Activated naive CD8-positive, alpha-beta T cell treated with anti-CD3 and anti-CD28 coated beads, Interleukin-2, amount 10 ng/mL, durations not matched to agents 7 days and 5 days (primary cell): ENCODE measurements around the gene NUP85. TPM values are rescaled to one million over a fixed set of nuclear protein-coding genes. Genes with fewer than 3 reads are reported as not detected.
"Not testable (repeated sequence)": the region's sequence is repeated elsewhere in the genome, so short reads cannot be mapped to it uniquely, and the experiment has no call there.

Source experiments
- ATAC-seq: fragments of 150-1000 bp; cut with Tn5 transposase; one replicate; pipeline ENCODE4 v1.10.0; 2021; ENCODE audit warnings: low read depth, moderate library complexity
- POLR2A ChIA-PET: fragments of 350-600 bp; sonication (Branson Sonifier 250); formaldehyde crosslinking; loops from one replicate; lab custom pipeline; 2021; ENCODE audit warnings: antibody characterized with exemption; lab: Charles Lee
- DNase-seq: peaks from one replicate; pipeline ENCODE4 v3.0.0; 2021
- H3K27ac Mint-ChIP-seq: one replicate; pipeline ENCODE4 v1.8.0; 2022; ENCODE audit warnings: mild to moderate bottlenecking, mixed read lengths
- H3K27me3 Mint-ChIP-seq: one replicate; pipeline ENCODE4 v1.8.0; 2022; ENCODE audit warnings: mild to moderate bottlenecking, moderate library complexity, mixed read lengths
- H3K36me3 Mint-ChIP-seq: one replicate; pipeline ENCODE4 v1.8.0; 2021; ENCODE audit warnings: mild to moderate bottlenecking, mixed read lengths
- H3K4me1 Mint-ChIP-seq: one replicate; pipeline ENCODE4 v1.8.0; 2021; ENCODE audit warnings: mixed read lengths
- H3K4me3 Mint-ChIP-seq: one replicate; pipeline ENCODE4 v1.8.0; 2022; ENCODE audit warnings: mild to moderate bottlenecking, moderate library complexity, mixed read lengths
- H3K9me3 Mint-ChIP-seq: one replicate; pipeline ENCODE4 v1.8.0; 2021; ENCODE audit warnings: mixed read lengths
- total RNA-seq, 2 experiments: library from RNA; stranded (reverse); gene quantifications; one replicate each; pipeline ENCODE4 v1.2.3, GENCODE V29; 2021

NUP85 gene, protein sequence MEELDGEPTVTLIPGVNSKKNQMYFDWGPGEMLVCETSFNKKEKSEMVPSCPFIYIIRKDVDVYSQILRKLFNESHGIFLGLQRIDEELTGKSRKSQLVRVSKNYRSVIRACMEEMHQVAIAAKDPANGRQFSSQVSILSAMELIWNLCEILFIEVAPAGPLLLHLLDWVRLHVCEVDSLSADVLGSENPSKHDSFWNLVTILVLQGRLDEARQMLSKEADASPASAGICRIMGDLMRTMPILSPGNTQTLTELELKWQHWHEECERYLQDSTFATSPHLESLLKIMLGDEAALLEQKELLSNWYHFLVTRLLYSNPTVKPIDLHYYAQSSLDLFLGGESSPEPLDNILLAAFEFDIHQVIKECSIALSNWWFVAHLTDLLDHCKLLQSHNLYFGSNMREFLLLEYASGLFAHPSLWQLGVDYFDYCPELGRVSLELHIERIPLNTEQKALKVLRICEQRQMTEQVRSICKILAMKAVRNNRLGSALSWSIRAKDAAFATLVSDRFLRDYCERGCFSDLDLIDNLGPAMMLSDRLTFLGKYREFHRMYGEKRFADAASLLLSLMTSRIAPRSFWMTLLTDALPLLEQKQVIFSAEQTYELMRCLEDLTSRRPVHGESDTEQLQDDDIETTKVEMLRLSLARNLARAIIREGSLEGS
- 100 to 1,000 TPM; 154 to 167 TPM for total RNA-seq

DNA sequence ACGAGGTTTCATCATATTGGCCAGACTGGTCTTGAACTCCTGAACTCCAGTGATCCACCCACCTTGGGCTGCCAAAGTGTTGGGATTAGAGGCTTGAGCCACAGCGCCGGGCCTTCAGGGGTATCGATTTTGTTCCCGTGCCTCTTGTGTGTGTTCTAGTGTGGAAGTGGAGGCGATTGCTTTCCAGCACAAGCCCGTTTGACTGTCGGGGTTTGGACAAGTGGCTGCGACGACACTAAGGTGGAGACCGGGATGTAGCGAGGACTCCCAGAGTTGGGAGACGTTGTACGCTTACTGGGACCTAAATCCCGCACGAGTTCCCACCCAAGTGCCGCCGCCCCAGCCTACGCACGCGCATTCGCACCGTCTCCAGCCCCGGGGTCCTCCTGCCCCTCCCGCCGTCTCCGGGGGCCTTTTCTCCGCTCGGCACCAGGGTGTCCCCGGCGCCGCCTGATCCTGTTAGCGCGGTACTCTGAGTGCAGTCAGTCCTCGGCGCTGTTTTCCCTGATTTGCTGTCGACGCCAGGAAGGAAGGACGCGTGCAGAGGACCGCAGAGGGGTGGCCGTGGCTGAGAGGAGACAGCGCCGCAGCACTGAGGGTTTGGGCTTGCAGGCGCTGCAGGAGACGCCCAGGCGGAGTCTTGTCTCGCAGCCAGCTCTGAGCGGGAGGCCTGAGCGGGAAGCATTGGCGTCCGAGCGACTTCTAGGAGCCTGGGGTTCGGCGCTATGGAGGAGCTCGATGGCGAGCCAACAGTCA, at the start of gene NUP85:
NUP85 (plus strand) TSS at position 643 of the 756 bp plus-strand sequence; CDS start at position 726, 83 bp downstream.
- no peaks in the 10 kb centered on the region for H3K9me3 Mint-ChIP-seq
- peak within 1 kb of the TSS; percentile 98 for H3K27ac Mint-ChIP-seq
- H3K27me3 Mint-ChIP-seq: no peaks in the 10 kb centered on the region
- H3K36me3 Mint-ChIP-seq: peaks cover 5% of the 10 kb centered on the region
- DNase-seq (peak; percentile 95), ATAC-seq (peak; percentile 87)
- H3K4me3 Mint-ChIP-seq: peak within 1 kb of the TSS; percentile 92
- POLR2A ChIA-PET: interaction anchor here (0.5 to 3.3 kb wide), 13 partner anchors 8 to 251 kb away, joined by 3 to 12 read pairs (median 4); partner anchors contain the start of genes ARMC7, GGA3, MIF4GD and MRPL58
- peaks cover 18% of the 10 kb centered on the region for H3K4me1 Mint-ChIP-seq

DNA sequence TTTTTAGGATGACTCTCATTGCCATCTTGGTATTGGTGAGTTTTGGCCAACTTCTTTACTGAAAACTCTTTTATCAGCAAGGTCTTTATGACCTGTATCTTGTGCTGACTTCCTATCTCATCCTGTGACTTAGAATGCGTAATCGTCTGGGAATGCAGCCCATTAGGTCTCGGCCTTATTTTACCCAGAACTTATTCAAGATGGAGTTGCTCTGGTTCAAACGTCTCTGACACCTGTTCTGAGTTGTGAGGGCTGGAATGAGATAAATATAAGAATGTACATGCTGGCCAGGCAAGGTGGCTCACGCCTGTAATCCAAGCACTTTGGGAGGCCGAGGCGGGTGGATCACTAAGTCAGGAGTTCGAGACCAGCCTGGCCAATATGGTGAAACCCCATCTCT, 47.0 kb upstream of the NUP85 start:
- POLR2A ChIA-PET: interaction anchor here (0.7 kb wide), 1 partner anchor 42 kb away, joined by 9 read pairs; no protein-coding TSS in a partner anchor
- not testable (repeated sequence) for H3K27ac Mint-ChIP-seq, DNase-seq, H3K4me3 Mint-ChIP-seq, H3K27me3 Mint-ChIP-seq, ATAC-seq, H3K9me3 Mint-ChIP-seq
- peaks cover 12% of the 10 kb centered on the region for H3K36me3 Mint-ChIP-seq
- H3K4me1 Mint-ChIP-seq: peaks cover 14% of the 10 kb centered on the region

DNA sequence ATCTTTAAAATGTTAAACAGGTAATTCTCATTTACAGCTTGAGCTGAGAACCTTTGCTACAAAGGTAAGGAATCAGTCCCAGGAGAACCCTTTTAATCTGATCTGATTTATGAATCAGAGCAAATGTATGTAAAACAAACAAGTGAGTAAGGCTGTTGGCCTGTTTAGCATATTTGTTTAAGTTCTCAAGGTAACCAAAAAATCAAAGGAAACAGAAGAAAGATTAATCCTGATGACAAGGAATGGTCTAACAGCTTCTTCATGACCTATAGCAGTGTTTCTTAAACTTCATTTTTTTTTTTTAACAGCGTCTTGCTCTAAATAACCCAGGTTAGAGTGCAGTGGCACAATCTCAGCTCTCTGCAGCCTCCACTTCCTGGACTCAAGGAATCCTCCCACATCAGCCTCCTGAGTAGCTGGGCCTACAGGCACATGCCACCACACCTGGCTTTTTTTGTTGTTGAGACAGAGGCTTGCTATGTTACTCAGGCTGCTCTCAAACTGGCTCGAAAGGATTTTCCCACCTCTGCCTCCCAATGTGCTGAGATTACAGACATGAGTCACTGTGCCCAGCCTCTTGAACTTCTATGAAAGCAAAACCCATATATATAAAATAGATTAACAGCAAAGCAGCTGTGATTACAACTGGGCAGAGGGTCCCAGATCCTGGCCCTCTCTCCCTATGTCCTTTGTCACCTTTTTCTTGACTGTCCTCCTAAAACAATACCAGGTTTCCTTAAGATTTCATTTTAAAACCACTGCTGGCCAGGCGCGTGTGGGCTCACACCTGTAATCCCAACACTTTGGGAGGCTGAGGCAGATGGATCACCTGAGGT, 46.1 kb upstream of the NUP85 start:
- H3K36me3 Mint-ChIP-seq: peaks cover 12% of the 10 kb centered on the region
- H3K27ac Mint-ChIP-seq: no peak overlapping the region
- no peaks in the 10 kb centered on the region for H3K9me3 Mint-ChIP-seq
- ATAC-seq (no peak), DNase-seq (peak; percentile 5)
- POLR2A ChIA-PET: no interaction called here
- H3K27me3 Mint-ChIP-seq: no peaks in the 10 kb centered on the region
- peaks cover 14% of the 10 kb centered on the region for H3K4me1 Mint-ChIP-seq
- H3K4me3 Mint-ChIP-seq: no peak overlapping the region

DNA sequence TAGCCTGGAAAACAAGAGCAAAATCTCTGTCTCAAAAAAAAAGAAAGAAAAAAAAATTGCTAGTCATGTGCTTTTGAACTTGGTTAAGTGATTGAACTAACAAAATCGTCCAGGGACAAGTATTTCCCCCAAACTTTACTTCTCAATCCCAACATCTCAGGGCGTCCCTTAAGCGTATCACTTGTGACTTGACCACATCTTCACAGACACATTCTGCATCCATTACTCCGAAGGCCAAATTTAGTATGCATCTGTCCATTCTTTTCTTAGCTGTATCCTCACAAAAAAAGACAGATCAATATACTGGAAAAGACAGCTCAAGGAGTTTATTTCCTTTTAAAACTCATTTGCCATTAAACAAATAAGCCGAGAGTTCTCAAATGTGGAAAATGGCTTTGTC, 45.3 kb upstream of the NUP85 start:
- DNase-seq (no peak), ATAC-seq (no peak)
- Mint-ChIP-seq H3K27me3 (no peaks in the 10 kb centered on the region), H3K36me3 (peaks cover 12% of the 10 kb centered on the region), H3K27ac (no peak overlapping the region), H3K4me1 (peaks cover 8% of the 10 kb centered on the region), H3K9me3 (no peaks in the 10 kb centered on the region), H3K4me3 (no peak overlapping the region)
- POLR2A ChIA-PET: no interaction called here

DNA sequence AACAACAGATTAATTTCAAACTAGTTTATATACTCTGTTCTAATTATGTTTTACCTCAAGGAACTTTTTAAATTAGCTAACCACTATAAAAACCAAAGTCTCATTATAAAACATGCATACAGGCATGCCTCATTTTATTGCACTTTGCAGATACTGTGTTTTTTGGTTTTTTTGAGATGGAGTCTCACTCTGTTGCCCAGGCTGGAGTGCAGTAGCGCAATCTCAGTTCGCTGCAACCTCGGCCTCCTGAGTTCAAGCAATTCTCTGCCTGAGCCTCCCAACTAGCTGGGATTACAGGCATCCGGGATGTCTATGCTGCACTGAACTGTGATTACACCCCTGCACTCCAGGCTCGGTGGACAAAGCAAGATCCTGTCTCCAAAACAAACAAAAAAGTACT, 42.4 kb upstream of the NUP85 start:
- ATAC-seq: no peak
- Mint-ChIP-seq H3K27ac (no peak overlapping the region), H3K36me3 (peaks cover 11% of the 10 kb centered on the region), H3K27me3 (no peaks in the 10 kb centered on the region), H3K4me1 (peaks cover 3% of the 10 kb centered on the region), H3K9me3 (no peaks in the 10 kb centered on the region), H3K4me3 (no peak overlapping the region)
- DNase-seq: peak; percentile 14
- POLR2A ChIA-PET: interaction anchor here (0.7 to 0.9 kb wide), 2 partner anchors 9 to 19 kb away, joined by 3 to 4 read pairs; partner anchors contain the start of gene JPT1

DNA sequence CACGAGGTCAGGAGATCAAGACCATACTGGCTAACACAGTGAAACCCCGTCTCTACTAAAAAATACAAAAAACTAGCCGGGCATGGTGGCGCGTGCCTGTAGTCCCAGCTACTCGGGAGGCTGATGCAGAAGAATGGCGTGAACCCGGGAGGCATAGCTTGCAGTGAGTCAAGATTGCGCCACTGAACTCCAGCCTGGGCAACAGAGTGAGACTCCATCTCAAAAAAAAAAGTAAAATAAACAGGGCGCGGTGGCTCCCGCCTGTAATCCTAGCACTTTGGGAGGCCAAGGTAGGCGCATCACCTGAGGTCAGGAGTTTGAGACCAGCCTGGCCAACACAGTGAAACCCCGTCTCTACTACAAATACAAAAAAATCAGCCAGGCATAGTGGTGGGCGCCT, 40.9 kb upstream of the NUP85 start:
- H3K27ac Mint-ChIP-seq, H3K36me3 Mint-ChIP-seq, H3K9me3 Mint-ChIP-seq, H3K27me3 Mint-ChIP-seq, ATAC-seq, H3K4me1 Mint-ChIP-seq, DNase-seq, H3K4me3 Mint-ChIP-seq, POLR2A ChIA-PET: not testable (repeated sequence)

DNA sequence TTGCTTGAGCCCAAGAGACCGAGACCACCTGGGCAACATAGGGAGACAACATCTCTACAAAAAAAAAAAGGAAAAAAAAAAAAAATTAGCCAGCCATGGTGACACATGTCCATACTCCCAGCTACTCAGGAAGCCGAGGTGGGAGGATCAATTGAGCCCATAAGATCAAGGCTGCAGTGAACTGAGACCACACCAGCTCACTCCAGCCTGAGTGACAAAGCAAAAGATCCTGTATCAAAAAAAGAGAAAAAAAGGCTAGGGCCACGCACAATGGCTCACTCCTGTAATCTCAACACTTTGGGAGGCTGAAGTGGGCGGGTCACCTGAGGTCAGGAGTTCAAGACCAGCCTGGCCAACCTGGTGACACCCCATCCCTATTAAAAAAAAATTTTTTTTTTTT, 36.5 kb upstream of the NUP85 start:
- ATAC-seq (no peak), DNase-seq (no peak)
- POLR2A ChIA-PET: no interaction called here
- peaks cover 15% of the 10 kb centered on the region for H3K4me1 Mint-ChIP-seq
- H3K9me3 Mint-ChIP-seq: no peaks in the 10 kb centered on the region
- H3K27ac Mint-ChIP-seq: no peak overlapping the region
- H3K36me3 Mint-ChIP-seq: peaks cover 16% of the 10 kb centered on the region
- no peaks in the 10 kb centered on the region for H3K27me3 Mint-ChIP-seq
- no peak overlapping the region for H3K4me3 Mint-ChIP-seq

DNA sequence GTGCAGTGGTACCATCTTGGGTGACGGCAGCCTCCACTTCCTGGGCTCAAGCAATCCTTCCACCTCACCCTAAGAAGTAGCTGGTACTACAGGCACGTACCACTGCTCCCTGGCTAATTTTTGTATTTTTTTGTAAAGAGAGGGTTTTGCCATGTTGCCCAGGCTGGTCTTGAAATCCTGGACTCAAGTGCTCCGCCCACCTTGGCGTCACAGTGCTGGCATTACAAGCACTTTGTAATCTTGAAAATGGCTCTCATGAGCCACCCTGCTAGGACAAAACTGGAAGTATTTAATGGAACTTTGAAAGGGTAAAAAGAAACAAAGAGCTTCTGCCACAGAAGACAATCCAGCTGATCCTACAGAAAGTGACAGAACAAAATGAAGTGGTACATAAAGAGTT, 32.0 kb upstream of the NUP85 start:
- DNase-seq: no peak
- Mint-ChIP-seq H3K9me3 (no peaks in the 10 kb centered on the region), H3K4me3 (no peak overlapping the region), H3K4me1 (peaks cover 19% of the 10 kb centered on the region), H3K36me3 (peaks cover 16% of the 10 kb centered on the region), H3K27ac (peak overlapping the region; percentile 48), H3K27me3 (no peaks in the 10 kb centered on the region)
- ATAC-seq: no peak
- POLR2A ChIA-PET: interaction anchor here (3.2 kb wide), 1 partner anchor 59 kb away, joined by 24 read pairs; no protein-coding TSS in a partner anchor

DNA sequence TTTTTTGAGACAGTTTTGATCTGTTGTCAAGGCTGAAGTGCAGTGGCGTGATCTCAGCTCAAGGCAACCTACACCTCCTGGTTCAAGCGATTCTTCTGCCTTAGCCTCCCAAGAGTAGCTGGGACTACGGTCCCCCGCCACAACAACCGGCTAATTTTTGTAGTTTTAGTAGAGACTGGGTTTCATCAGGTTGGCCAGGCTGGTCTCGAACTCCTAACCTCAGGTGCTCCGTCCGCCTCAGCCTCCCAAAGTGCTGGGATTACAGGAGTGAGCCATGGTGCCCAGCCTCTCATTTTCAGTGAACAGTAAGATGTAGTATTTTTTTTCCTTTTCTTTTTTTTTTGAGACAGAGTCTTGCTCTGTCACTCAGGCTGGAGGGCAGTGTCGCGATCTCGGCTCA, 30.5 kb upstream of the NUP85 start:
- no peaks in the 10 kb centered on the region for H3K27me3 Mint-ChIP-seq
- H3K27ac Mint-ChIP-seq: no peak overlapping the region
- POLR2A ChIA-PET: interaction anchor here (0.6 to 0.8 kb wide), 2 partner anchors 8 to 19 kb away, joined by 3 to 6 read pairs; partner anchors contain the start of gene SUMO2
- no peak for DNase-seq
- no peak for ATAC-seq
- no peak overlapping the region for H3K4me3 Mint-ChIP-seq
- H3K36me3 Mint-ChIP-seq: peaks cover 22% of the 10 kb centered on the region
- peaks cover 23% of the 10 kb centered on the region for H3K4me1 Mint-ChIP-seq
- no peaks in the 10 kb centered on the region for H3K9me3 Mint-ChIP-seq

DNA sequence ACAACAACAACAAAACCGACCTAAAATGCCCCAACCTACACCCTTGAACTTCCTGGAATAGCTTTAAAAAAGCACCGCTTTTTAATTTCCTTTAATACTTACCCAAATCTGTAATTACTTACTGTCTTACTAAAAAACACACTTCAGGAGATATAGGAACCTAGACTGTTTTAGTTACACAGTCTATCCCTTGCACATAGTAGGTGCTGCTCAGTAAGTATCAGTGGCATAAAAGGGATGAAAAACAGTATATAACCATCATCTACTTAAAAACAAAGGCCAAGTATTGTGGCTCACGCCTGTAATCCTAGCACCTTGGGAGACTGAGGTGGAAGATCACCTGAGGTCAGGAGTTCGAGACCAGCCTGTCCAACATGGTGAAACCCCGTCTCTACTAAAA, 28.9 kb upstream of the NUP85 start:
- DNase-seq (no peak), ATAC-seq (no peak)
- no peaks in the 10 kb centered on the region for H3K27me3 Mint-ChIP-seq
- H3K4me3 Mint-ChIP-seq: no peak overlapping the region
- peaks cover 30% of the 10 kb centered on the region for H3K36me3 Mint-ChIP-seq
- POLR2A ChIA-PET: no interaction called here
- no peak overlapping the region for H3K27ac Mint-ChIP-seq
- no peaks in the 10 kb centered on the region for H3K9me3 Mint-ChIP-seq
- peaks cover 28% of the 10 kb centered on the region for H3K4me1 Mint-ChIP-seq

DNA sequence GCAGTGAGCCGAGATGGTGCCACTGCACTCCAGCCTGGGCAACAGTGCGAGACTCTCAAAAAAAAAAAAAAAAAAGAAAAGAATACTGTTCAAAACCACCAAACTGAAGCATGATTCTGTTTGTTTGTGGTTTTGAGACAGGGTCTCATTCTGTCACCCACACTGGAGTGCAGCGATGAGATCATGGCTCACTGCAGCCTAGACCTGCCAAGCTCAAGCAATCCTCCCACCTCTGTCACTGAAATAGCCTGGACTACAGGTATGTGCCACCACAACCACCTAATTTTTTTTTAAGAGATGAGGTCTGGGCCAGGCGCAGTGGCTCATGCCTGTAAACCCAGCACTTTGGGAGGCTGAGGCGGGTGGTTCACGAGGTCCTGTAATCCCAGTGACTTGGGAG, 27.0 kb upstream of the NUP85 start:
- no peak overlapping the region for H3K27ac Mint-ChIP-seq

DNA sequence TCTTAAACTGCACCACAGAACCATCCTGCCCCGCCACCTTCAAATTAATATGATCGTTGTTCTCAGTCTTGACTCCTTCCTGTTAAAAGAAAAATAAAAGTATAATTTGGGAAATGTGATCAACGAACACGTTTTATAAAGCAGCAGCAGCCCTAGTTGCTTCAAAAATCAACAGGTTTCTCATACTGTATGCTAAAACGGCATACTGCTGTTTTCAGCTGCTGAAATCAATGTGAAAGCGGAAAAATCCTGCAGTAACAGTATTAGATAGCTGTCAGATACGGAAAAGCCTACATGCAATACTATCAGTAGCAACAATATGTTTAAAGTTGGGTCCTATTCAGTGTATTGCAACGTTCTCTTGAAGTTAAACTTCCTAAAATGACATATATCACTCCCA, 24.4 kb upstream of the NUP85 start:
- no peak for ATAC-seq
- no peaks in the 10 kb centered on the region for H3K27me3 Mint-ChIP-seq
- DNase-seq: no peak
- peaks cover 30% of the 10 kb centered on the region for H3K4me1 Mint-ChIP-seq
- POLR2A ChIA-PET: interaction anchor here (0.7 to 1.5 kb wide), 4 partner anchors 8 to 168 kb away, joined by 4 to 5 read pairs (median 4); partner anchors contain the start of genes JPT1 and MRPL58
- H3K27ac Mint-ChIP-seq: peak overlapping the region; percentile 82
- no peaks in the 10 kb centered on the region for H3K9me3 Mint-ChIP-seq
- H3K4me3 Mint-ChIP-seq: peak overlapping the region; percentile 92
- H3K36me3 Mint-ChIP-seq: peaks cover 28% of the 10 kb centered on the region

More for the DNA sequence above, 27.0 kb upstream of the NUP85 start:
- Mint-ChIP-seq H3K9me3 (no peaks in the 10 kb centered on the region), H3K4me1 (peaks cover 21% of the 10 kb centered on the region), H3K4me3 (no peak overlapping the region), H3K27me3 (no peaks in the 10 kb centered on the region), H3K36me3 (peaks cover 27% of the 10 kb centered on the region)
- POLR2A ChIA-PET: interaction anchor here (1.1 kb wide), 1 partner anchor 24 kb away, joined by 3 read pairs; the partner anchor contains the start of gene JPT1
- DNase-seq: no peak
- no peak for ATAC-seq
